ENCODE measurements around the gene EDC4. TPM values are rescaled to one million over a fixed set of nuclear protein-coding genes. Genes with fewer than 3 reads are reported as not detected.

Gene EDC4
- total RNA-seq, 4 donors from 2014 or later = 36.7 to 62.4 (median 55.6) TPM

DNA sequence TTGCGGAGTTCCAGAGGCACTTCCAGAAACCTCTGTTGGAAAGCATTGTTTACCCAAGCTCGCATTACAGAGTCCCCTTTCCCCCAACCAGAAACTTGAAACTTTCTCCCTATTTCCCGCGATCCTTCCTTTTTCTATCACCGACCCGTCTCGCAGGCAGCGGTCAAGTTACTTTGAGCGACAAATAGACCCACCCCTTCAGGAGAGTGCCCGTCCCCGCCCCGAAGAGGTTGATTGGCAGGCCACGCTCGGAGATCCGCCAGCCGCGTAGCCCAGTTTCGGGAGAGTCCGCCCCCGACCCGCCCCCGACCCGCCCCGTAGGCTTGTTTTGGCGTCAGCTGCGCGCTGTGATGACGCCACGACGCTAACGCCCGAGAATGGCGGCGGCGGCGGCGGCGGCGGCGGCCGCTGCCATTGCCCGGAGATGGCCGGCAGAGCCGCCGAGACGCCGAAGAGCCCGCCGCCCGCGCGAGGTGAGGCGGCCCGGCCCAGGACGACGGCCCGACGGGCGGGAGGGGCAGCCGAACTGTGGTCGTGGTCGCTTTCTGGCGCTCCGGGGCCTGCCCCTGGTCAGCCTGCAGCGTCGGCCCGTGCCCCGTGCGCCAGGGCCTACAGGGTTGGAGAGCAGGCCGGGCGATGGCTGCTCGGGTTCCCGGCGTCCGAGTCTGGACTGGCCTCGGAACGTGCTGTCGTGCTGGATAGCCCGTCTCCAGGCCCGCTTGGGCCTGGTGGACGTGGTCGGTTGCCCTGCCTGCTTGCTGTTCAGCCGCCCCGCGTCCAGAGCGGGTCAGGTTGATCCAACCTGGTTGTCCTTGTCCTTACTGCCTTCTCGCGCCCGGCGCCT lies 20.3 kb downstream of the EDC4 start, which contains the start of gene PSKH1:
Gene PSKH1 (plus strand): TSS at position 356 of the 844 bp plus-strand sequence. CDS start 15,496 bp downstream, outside the sequence.
- Histone ChIP-seq H3K27me3 (no peaks in the 10 kb centered on the region), H3K36me3 (no peaks in the 10 kb centered on the region), H3K4me1 (peaks cover 3 to 53% (median 32%) of the 10 kb centered on the region in 4 donors), H3K4me3 (peak within 1 kb of the TSS; percentile 64 to 98 (median 76)), H3K9me3 (no peaks in the 10 kb centered on the region), H3K27ac (peak within 1 kb of the TSS; percentile 82 to 99 (median 94))
- TF ChIP-seq POLR2A (IDR thresholded peaks at IDR 0.05) (peak; percentile 60 to 92), EP300 (IDR thresholded peaks at IDR 0.05) (peak; percentile 50 to 76)
- TF ChIP-seq, protein P1, sequence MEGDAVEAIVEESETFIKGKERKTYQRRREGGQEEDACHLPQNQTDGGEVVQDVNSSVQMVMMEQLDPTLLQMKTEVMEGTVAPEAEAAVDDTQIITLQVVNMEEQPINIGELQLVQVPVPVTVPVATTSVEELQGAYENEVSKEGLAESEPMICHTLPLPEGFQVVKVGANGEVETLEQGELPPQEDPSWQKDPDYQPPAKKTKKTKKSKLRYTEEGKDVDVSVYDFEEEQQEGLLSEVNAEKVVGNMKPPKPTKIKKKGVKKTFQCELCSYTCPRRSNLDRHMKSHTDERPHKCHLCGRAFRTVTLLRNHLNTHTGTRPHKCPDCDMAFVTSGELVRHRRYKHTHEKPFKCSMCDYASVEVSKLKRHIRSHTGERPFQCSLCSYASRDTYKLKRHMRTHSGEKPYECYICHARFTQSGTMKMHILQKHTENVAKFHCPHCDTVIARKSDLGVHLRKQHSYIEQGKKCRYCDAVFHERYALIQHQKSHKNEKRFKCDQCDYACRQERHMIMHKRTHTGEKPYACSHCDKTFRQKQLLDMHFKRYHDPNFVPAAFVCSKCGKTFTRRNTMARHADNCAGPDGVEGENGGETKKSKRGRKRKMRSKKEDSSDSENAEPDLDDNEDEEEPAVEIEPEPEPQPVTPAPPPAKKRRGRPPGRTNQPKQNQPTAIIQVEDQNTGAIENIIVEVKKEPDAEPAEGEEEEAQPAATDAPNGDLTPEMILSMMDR (IDR thresholded peaks at IDR 0.05) = peak in 1 of 5 experiments; percentile 42
- 1% methylated on average over 30 to 54 of the region's 90 CpGs for WGBS, 2 donors
- peak; percentile 94 to 95 for DNase-seq (ENCODE audit: low spot score in 2 of 2)

DNA sequence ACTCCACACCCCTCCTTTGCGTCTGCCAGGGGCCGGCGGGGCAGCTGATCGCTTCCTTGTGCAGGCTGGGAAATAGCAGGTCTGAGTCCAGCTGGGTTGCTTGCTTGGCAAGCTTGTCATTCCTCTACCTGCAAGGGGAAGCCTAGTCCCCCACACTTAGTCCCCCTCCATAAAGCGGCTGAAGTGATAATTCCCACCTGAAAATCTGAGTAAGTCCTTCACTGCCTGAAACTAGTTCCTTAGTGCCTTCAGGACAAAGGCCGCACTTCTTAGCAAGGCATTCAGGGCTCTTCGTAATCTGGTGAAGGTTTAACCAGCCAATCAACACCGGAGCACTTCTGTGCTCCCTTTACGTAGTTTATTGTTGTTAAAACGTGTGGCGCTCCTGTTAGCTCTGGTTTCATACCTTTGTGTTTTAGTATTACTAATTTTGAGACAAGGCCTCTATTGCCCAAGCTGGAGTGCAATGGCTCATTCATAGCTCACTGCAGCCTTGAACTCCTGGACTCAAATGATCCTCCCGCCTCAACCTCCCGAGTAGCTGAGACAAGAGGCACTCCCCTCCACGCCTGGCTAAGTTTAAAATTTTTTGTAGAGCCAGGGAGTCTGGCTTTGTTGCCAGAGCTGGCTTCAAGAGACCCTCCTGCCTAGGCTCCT lies 21.0 kb downstream of the EDC4 start:
- Histone ChIP-seq H3K9me3 (no peaks in the 10 kb centered on the region), H3K4me1 (peaks cover 3 to 60% (median 32%) of the 10 kb centered on the region in 4 donors), H3K36me3 (no peaks in the 10 kb centered on the region), H3K27me3 (no peaks in the 10 kb centered on the region), H3K4me3 (peak overlapping the region; percentile 64 to 98 (median 76)), H3K27ac (peak overlapping the region; percentile 82 to 99 (median 94))
- TF ChIP-seq, protein P1 (IDR thresholded peaks at IDR 0.05) = no peak
- TF ChIP-seq POLR2A (IDR thresholded peaks at IDR 0.05) = no peak
- TF ChIP-seq EP300 (IDR thresholded peaks at IDR 0.05) = no peak
- WGBS, 2 donors = 20 to 23% methylated on average over 14 of the region's 14 CpGs
- no peak for DNase-seq (ENCODE audit: low spot score in 2 of 2)

DNA sequence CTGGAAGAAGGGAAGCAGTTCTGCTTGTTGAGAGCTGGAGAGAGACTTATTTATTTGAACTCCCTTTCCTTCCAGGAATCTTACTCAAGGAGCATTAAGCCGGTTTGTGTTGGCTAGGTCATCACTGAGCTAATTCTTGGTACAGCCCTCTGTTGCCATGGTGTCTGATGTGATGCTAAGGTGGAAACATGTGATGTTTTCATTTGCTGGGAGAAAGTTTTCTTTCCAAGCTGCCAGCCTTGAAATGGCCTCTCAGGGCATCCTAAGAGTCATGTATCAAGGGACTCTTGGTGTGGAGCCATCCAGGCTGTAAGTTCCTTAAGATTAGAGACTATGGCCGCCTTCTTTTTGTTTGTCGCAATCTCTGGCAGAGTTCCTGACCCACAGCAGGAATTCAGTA lies 24.4 kb downstream of the EDC4 start:
- peak overlapping the region in 3 of 4 donors; percentile 51 to 82 (median 82) for H3K27ac ChIP-seq
- H3K36me3 ChIP-seq = peaks cover 0 to 8% (median 0%) of the 10 kb centered on the region in 3 donors
- 59 to 60% methylated on average over 3 of the region's 3 CpGs for WGBS, 2 donors
- H3K4me3 ChIP-seq = no peak overlapping the region
- DNase-seq (ENCODE audit: low spot score in 2 of 2) = peak in 1 of 2 donors; percentile 71
- no peaks in the 10 kb centered on the region for H3K9me3 ChIP-seq
- TF ChIP-seq EP300 (IDR thresholded peaks at IDR 0.05) (peak; percentile 14 to 71), POLR2A (IDR thresholded peaks at IDR 0.05) (peak in 1 of 2 donors; percentile 13)
- TF ChIP-seq, protein P1 (IDR thresholded peaks at IDR 0.05) = no peak
- H3K27me3 ChIP-seq = no peaks in the 10 kb centered on the region
- peaks cover 3 to 59% (median 32%) of the 10 kb centered on the region in 4 donors for H3K4me1 ChIP-seq

- peaks cover 0 to 30% (median 4%) of the 10 kb centered on the region in 3 donors for H3K36me3 ChIP-seq
- H3K9me3 ChIP-seq = no peaks in the 10 kb centered on the region
- WGBS, 2 donors = 93 to 95% methylated on average over 5 of the region's 5 CpGs
- TF ChIP-seq EP300 (IDR thresholded peaks at IDR 0.05) (no peak), POLR2A (IDR thresholded peaks at IDR 0.05) (no peak)
- TF ChIP-seq, protein P1 (IDR thresholded peaks at IDR 0.05) = no peak
- H3K4me3 ChIP-seq = no peak overlapping the region
- no peaks in the 10 kb centered on the region for H3K27me3 ChIP-seq
- DNase-seq (ENCODE audit: low spot score in 2 of 2) = no peak
- H3K4me1 ChIP-seq = peaks cover 0 to 23% (median 12%) of the 10 kb centered on the region in 4 donors
- H3K27ac ChIP-seq = no peak overlapping the region
Measured at GRCh38 chr16:67901734-67902133, 28.9 kb downstream of the EDC4 start.

Data from tibial nerve (tissue), 4 donors.